K562 (cell line): ENCODE results near the gene SPRN. TPM values are rescaled to one million over a fixed set of nuclear protein-coding genes. Genes with fewer than 3 reads are reported as not detected.
"Not testable (repeated sequence)": the region's sequence is repeated elsewhere in the genome, so short reads cannot be mapped to it uniquely, and the experiment has no call there.

Source experiments
- ATAC-seq: fragments of 200-7000 bp; cut with Tn5 transposase; 3 replicates; pipeline ENCODE4 v1.9.1; 2020; ENCODE audit warnings: moderate library complexity
- Bru-seq: library from RNA; stranded (reverse); fragments of 400-500 nt; gene quantifications from one replicate; lab custom pipeline; 2021; lab: Mats Ljungman, UMichigan
- BruChase-seq, 2 experiments: library from RNA; stranded (reverse); fragments of 400-500 nt; gene quantifications; one replicate each; lab custom pipeline; 2021; lab: Mats Ljungman, UMichigan
- BruUV-seq: library from RNA; stranded (reverse); fragments of 400-500 nt; replicated peaks from 2 replicates; lab custom pipeline; 2021; lab: Mats Ljungman, UMichigan
- CTCF ChIA-PET: fragments of 300-600 bp; formaldehyde crosslinking; extraction: SDS; loops from one replicate; lab custom pipeline; 2021; ENCODE audit warnings: low intra/inter-chr PET ratio; lab: Yijun Ruan, JAX
- POLR2A ChIA-PET: fragments of 300-600, 350-650 bp; sonication (Branson Sonifier 250); formaldehyde crosslinking; extraction: SDS; loops from one replicate; lab custom pipeline; 2021; ENCODE audit warnings: antibody characterized with exemption, inconsistent platforms; lab: Yijun Ruan, JAX
- DNase-seq, 4 experiments: peaks; one replicate each; pipeline versions ENCODE4 v3.0.0 to v3.0.0-alpha.2; 2011 to 2018; ENCODE audit warnings: low spot score in 3 of 4, mixed read lengths in 3 of 4; ENCODE audit errors: extremely low read depth in 1 of 4
- FAIRE-seq: peaks from 2 replicates; lab custom pipeline; 2011; peaks lifted over from hg19 to GRCh38; lab: Jason Lieb, UNC
- H2AFZ ChIP-seq: 2 replicates; pipeline ENCODE4 v1.6.0; 2011; ENCODE audit warnings: low read depth, low read length, control low read depth, inconsistent platforms
- H3K27ac ChIP-seq: fragments of 200-600 bp; 3 replicates; pipeline ENCODE4 v1.8.0; 2011; ENCODE audit warnings: low read depth, mild to moderate bottlenecking, control low read depth, inconsistent platforms, low read length, moderate library complexity, mixed read lengths; ENCODE audit errors: extremely low read depth
- H3K27me3 ChIP-seq, 2 experiments: fragments of 300-600 bp in 1 of 2; 2 replicates in 1 of 2; 3 replicates in 1 of 2; pipeline versions ENCODE4 v1.6.0 to v1.8.0; 2011; ENCODE audit warnings: inconsistent platforms in 2 of 2, low read length in 2 of 2, mild to moderate bottlenecking in 1 of 2, mixed read lengths in 1 of 2, moderate library complexity in 1 of 2; ENCODE audit not compliant: control insufficient read depth in 2 of 2, insufficient read depth in 2 of 2
- H3K36me3 ChIP-seq: fragments of 300-600 bp; 3 replicates; pipeline ENCODE4 v1.8.0; 2011; ENCODE audit warnings: mild to moderate bottlenecking, low read length, inconsistent platforms; ENCODE audit not compliant: control insufficient read depth, insufficient read depth
- H3K4me1 ChIP-seq, 2 experiments: fragments of 200-600 bp in 1 of 2; replicated peaks in 1 of 2; 2 replicates in 1 of 2; 3 replicates in 1 of 2; pipeline versions ENCODE4 v1.5.1 to v1.8.0; 2011; ENCODE audit warnings: inconsistent platforms in 2 of 2, low read length in 2 of 2, mild to moderate bottlenecking in 1 of 2, mixed read lengths in 1 of 2, moderate library complexity in 1 of 2; ENCODE audit not compliant: control insufficient read depth in 2 of 2, insufficient read depth in 2 of 2
- H3K4me2 ChIP-seq: 2 replicates; pipeline ENCODE4 v1.6.1; 2011; ENCODE audit warnings: low read length, control low read depth, inconsistent platforms, mixed read lengths; ENCODE audit not compliant: insufficient read depth
- H3K4me3 ChIP-seq: fragments of 200-600 bp; sonication (generic), shearing (Covaris generic); 2 replicates; pipeline ENCODE4 v1.5.1; 2016; ENCODE audit warnings: control low read depth, inconsistent platforms
- H3K79me2 ChIP-seq: fragments of 200-600 bp; 3 replicates; pipeline ENCODE4 v1.8.0; 2011; ENCODE audit warnings: low read length, inconsistent platforms; ENCODE audit not compliant: control insufficient read depth, insufficient read depth
- H3K9ac ChIP-seq, 2 experiments: 2 replicates each; pipeline versions ENCODE4 v1.6.0 to v1.6.1; 2011; ENCODE audit warnings: low read depth in 2 of 2, low read length in 2 of 2, control low read depth in 1 of 2, inconsistent platforms in 1 of 2, mild to moderate bottlenecking in 1 of 2, mixed read lengths in 1 of 2; ENCODE audit not compliant: insufficient read depth in 1 of 2
- H3K9me1 ChIP-seq: one replicate; pipeline ENCODE4 v1.6.0; 2011; ENCODE audit warnings: inconsistent platforms, mild to moderate bottlenecking, low read length, moderate library complexity; ENCODE audit not compliant: control insufficient read depth, insufficient read depth
- H3K9me3 ChIP-seq: replicated peaks from 2 replicates; pipeline ENCODE4 v1.5.1; 2011; ENCODE audit warnings: low read depth, low read length, inconsistent platforms; ENCODE audit not compliant: control insufficient read depth, insufficient read depth
- H4K20me1 ChIP-seq: replicated peaks from 2 replicates; pipeline ENCODE4 v1.6.1; 2011; ENCODE audit warnings: low read length, inconsistent platforms, mixed read lengths; ENCODE audit not compliant: control insufficient read depth, insufficient read depth
- CHCHD3 ChIP-seq: fragments of 250-450 bp; sonication (Bioruptor Pico); IDR thresholded peaks from 2 replicates; pipeline ENCODE4 v2.1.2; 2022; ENCODE audit warnings: mild to moderate bottlenecking
- GABPB2 ChIP-seq: fragments of 250-450 bp; sonication (Bioruptor Pico); conservative IDR thresholded peaks from 2 replicates; pipeline ENCODE4 v1.5.1; 2021; ENCODE audit warnings: mild to moderate bottlenecking
- GATAD2B ChIP-seq: fragments of 450-650 bp; IDR thresholded peaks from 2 replicates; pipeline ENCODE4 v1.6.1; 2017; ENCODE audit warnings: mild to moderate bottlenecking, borderline replicate concordance
- PML ChIP-seq: IDR thresholded peaks from 2 replicates; pipeline ENCODE4 v1.6.1; 2012; ENCODE audit warnings: low read length, inconsistent platforms
- ZNF431 ChIP-seq: sonication (generic); formaldehyde crosslinking; IDR thresholded peaks from 2 replicates; pipeline ENCODE4 v1.8.0; 2022; ENCODE audit warnings: mild to moderate bottlenecking, missing genetic modification reagents
- WGBS: fragments of 100-300 bp; shearing (Covaris generic); methylation state at CpG from one replicate; pipeline ENCODE4 v1.1.6; 2016; ENCODE audit warnings: low coverage, mixed read lengths; ENCODE audit not compliant: insufficient coverage; ENCODE audit errors: missing lambda C conversion rate; 5-methylcytosine and 5-hydroxymethylcytosine counted together
- in situ Hi-C: fragments of 300-500 bp; cut with MboI; formaldehyde crosslinking; loops from 4 replicates; pipeline ENCODE4 v1.15.0; 2018; ENCODE audit warnings: inconsistent platforms, mixed read lengths
- intact Hi-C: fragments of 100-400 bp; cut with micrococcal nuclease; formaldehyde crosslinking; loops from 2 replicates; pipeline ENCODE4 v1.14.2; 2022
- long read RNA-seq, 3 experiments: library from polyadenylated mRNA in 2 of 3; library from RNA in 1 of 3; unstranded in 2 of 3; stranded (forward) in 1 of 3; transcript quantifications; one replicate each; pipeline ENCODE4 v2.0.0, GENCODE V29; 2019 to 2022
- polyA minus RNA-seq, 3 experiments: library from RNA; depleted of rRNA, polyadenylated mRNA; stranded (reverse); fragments of >200 nt; gene quantifications; 2 replicates each; pipeline ENCODE4 v1.2.3, GENCODE V29; 2011
- polyA plus RNA-seq, 8 experiments: library from polyadenylated mRNA; depleted of rRNA in 4 of 8; stranded (reverse) in 5 of 8; unstranded in 3 of 8; fragments of >200 nt; fragmentation: Nextera tagmentation in 2 of 8; fragmentation: Illumina TruSeq in 1 of 8; extraction: Ambion mirVana in 2 of 8; extraction: Trizol in 1 of 8; gene quantifications; 2 replicates each; pipeline versions ENCODE4 v1.2.1 to v1.2.3, GENCODE V29; 2011 to 2014; ENCODE audit warnings: inconsistent platforms in 1 of 8, missing spikeins in 1 of 8
- total RNA-seq, 7 experiments: library from RNA; depleted of rRNA in 6 of 7; stranded (reverse); fragments of >200 nt in 6 of 7; fragmentation: Illumina TruSeq in 2 of 7; extraction: Trizol in 2 of 7; gene quantifications; 2 replicates each; pipeline versions ENCODE4 v1.2.1 to v1.2.3, GENCODE V29; 2011 to 2021; ENCODE audit warnings: low replicate concordance in 1 of 7
- TF ChIP-seq, protein P1 (sequence below): fragments of 200-800 bp; sonication (Bioruptor generic); IDR thresholded peaks from 2 replicates; pipeline ENCODE4 v1.6.1; 2016; ENCODE audit warnings: missing genetic modification characterization, missing compliant biosample characterization

SPRN gene, protein sequence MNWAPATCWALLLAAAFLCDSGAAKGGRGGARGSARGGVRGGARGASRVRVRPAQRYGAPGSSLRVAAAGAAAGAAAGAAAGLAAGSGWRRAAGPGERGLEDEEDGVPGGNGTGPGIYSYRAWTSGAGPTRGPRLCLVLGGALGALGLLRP
- total RNA-seq (2011; cell fraction: chromatin; rRNA removed; ENCODE audit: low replicate concordance) = not detected in 2 replicates
- not detected in 2 replicates for total RNA-seq (2011; cell fraction: nucleolus; rRNA removed)
- not detected in 2 replicates for total RNA-seq (2011; cell fraction: nucleoplasm; rRNA removed)
- not detected in 2 replicates for total RNA-seq (2014; rRNA removed)
- not detected in 2 replicates for total RNA-seq (2014; rRNA removed; fragmentation: Illumina TruSeq; extraction: Trizol)
- not detected in 2 replicates for total RNA-seq (2015; rRNA removed; fragmentation: Illumina TruSeq; extraction: Trizol)
- not detected in 2 replicates for total RNA-seq (2021)
- not detected in 2 replicates for polyA plus RNA-seq (2011; rRNA removed)
- polyA plus RNA-seq (2011; cell fraction: cytosol; rRNA removed) = not detected in 2 replicates
- polyA plus RNA-seq (2011; cell fraction: nucleus; rRNA removed) = not detected in 2 replicates
- 1.2 and 1.6 TPM in 2 replicates for polyA plus RNA-seq (2012)
- not detected in 2 replicates for polyA plus RNA-seq (2014; fragmentation: Illumina TruSeq; extraction: Trizol)
- under 1 TPM in 1 of 2 experiments, not detected in 1; 0.04 TPM for polyA plus RNA-seq (2014; fragmentation: Nextera tagmentation; extraction: Ambion mirVana)
- not detected in 2 replicates for polyA plus RNA-seq (2014; rRNA removed)
- not detected in 2 replicates for polyA minus RNA-seq (2011; rRNA and poly(A)+ RNA removed)
- not detected in 2 replicates for polyA minus RNA-seq (2011; cell fraction: cytosol; rRNA and poly(A)+ RNA removed)
- not detected in 2 replicates for polyA minus RNA-seq (2011; cell fraction: nucleus; rRNA and poly(A)+ RNA removed)
- not detected for Bru-seq, nascent RNA
- BruChase-seq, experiment 1, labeled RNA remaining after a 2-hour chase = not detected
- not detected for BruChase-seq, experiment 2, labeled RNA remaining after a 6-hour chase
- long read RNA-seq, experiment 1 = 0 reads
- long read RNA-seq, experiment 2 = 0 reads
- long read RNA-seq, experiment 3 = 0 reads

DNA sequence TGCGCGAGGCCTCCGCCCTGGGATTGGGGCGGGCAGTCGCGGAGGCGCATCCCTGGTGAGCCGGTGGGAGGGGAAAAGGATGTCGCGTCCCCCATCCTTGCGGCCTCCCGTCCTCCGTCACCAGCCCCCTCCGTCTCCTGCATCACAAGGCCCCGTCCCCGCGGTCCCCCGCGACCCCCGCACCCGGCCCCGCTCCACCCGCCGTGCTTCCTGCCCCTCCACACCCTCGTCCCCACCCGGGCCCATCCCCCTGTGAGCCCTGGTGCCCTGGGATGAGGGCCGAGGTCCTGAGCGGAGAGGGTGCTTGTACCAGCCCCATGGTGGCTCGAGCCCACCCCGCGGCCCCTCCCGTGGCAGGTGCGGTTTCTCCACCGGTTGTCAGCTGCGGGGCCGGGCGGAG, at the start of gene SPRN:
Gene SPRN (minus strand): TSS at position 25 of the 400 bp plus-strand sequence. CDS start 944 bp downstream, outside the sequence.
- H3K4me3 ChIP-seq, H2AFZ ChIP-seq, intact Hi-C loops, BruUV-seq, H3K4me2 ChIP-seq, CTCF ChIA-PET, FAIRE-seq, H3K4me1 ChIP-seq, H3K9me1 ChIP-seq, POLR2A ChIA-PET, H3K9ac ChIP-seq, H3K27ac ChIP-seq, H3K36me3 ChIP-seq, H3K9me3 ChIP-seq, DNase-seq, H3K27me3 ChIP-seq, in situ Hi-C loops, ATAC-seq, H4K20me1 ChIP-seq, H3K79me2 ChIP-seq: not testable (repeated sequence)
- WGBS = no CpG with 5 or more reads among the region's 37 CpGs

DNA sequence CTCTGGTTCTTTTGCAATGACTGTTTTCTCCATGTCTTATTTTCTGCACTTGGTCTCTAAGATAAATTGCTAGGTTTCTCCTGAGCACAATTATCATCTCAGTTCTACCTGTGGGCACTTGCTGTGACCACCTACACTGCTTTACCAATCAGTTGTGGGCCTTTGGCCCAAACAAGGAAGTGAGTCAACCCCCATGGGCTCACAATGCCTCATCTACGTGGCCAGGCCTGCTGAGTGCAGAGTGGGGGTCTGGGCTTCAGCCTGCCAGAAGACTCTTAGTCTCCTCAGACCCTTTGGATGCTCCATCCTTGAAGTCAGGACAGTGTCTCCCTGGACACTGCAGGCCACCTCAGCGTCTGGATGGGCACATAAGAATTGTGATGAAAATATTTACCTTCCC, 49.6 kb upstream of the SPRN start:
- peaks cover 14 to 33% of the 10 kb centered on the region in 2 experiments for H3K27me3 ChIP-seq
- ChIA-PET POLR2A (no interaction called here), CTCF (no interaction called here)
- no peak overlapping the region for H3K4me3 ChIP-seq
- FAIRE-seq (no peak), DNase-seq (peak in 1 of 4 experiments; percentile 7), ATAC-seq (no peak)
- no peaks in the 10 kb centered on the region for H3K4me1 ChIP-seq
- BruUV-seq = no TSS peak
- H3K9me1 ChIP-seq = peaks cover 3% of the 10 kb centered on the region
- in situ Hi-C loops (no loop called here), intact Hi-C loops (no loop called here)
- H3K4me2 ChIP-seq = no peak overlapping the region
- H2AFZ ChIP-seq = no peak overlapping the region
- H3K9me3 ChIP-seq = no peaks in the 10 kb centered on the region
- no peak overlapping the region for H3K27ac ChIP-seq
- H3K36me3 ChIP-seq = no peaks in the 10 kb centered on the region
- 0% methylated on average over 2 of the region's 2 CpGs for WGBS
- no peak overlapping the region for H3K9ac ChIP-seq
- H4K20me1 ChIP-seq = peaks cover 15% of the 10 kb centered on the region
- no peaks in the 10 kb centered on the region for H3K79me2 ChIP-seq
- TF ChIP-seq GABPB2 (CRISPR knock-in tag) (no peak), GATAD2B (no peak), ZNF431 (CRISPR knock-in tag) (no peak), PML (no peak), CHCHD3 (no peak)
- TF ChIP-seq, protein P1, sequence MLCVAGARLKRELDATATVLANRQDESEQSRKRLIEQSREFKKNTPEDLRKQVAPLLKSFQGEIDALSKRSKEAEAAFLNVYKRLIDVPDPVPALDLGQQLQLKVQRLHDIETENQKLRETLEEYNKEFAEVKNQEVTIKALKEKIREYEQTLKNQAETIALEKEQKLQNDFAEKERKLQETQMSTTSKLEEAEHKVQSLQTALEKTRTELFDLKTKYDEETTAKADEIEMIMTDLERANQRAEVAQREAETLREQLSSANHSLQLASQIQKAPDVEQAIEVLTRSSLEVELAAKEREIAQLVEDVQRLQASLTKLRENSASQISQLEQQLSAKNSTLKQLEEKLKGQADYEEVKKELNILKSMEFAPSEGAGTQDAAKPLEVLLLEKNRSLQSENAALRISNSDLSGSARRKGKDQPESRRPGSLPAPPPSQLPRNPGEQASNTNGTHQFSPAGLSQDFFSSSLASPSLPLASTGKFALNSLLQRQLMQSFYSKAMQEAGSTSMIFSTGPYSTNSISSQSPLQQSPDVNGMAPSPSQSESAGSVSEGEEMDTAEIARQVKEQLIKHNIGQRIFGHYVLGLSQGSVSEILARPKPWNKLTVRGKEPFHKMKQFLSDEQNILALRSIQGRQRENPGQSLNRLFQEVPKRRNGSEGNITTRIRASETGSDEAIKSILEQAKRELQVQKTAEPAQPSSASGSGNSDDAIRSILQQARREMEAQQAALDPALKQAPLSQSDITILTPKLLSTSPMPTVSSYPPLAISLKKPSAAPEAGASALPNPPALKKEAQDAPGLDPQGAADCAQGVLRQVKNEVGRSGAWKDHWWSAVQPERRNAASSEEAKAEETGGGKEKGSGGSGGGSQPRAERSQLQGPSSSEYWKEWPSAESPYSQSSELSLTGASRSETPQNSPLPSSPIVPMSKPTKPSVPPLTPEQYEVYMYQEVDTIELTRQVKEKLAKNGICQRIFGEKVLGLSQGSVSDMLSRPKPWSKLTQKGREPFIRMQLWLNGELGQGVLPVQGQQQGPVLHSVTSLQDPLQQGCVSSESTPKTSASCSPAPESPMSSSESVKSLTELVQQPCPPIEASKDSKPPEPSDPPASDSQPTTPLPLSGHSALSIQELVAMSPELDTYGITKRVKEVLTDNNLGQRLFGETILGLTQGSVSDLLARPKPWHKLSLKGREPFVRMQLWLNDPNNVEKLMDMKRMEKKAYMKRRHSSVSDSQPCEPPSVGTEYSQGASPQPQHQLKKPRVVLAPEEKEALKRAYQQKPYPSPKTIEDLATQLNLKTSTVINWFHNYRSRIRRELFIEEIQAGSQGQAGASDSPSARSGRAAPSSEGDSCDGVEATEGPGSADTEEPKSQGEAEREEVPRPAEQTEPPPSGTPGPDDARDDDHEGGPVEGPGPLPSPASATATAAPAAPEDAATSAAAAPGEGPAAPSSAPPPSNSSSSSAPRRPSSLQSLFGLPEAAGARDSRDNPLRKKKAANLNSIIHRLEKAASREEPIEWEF (CRISPR knock-in tag) = no peak
